NCI-H2081 (cell line): ENCODE measurements around the gene ANAPC5.
"Not testable (repeated sequence)": the region's sequence is repeated elsewhere in the genome, so short reads cannot be mapped to it uniquely, and the experiment has no call there.

Source experiments
- DNase-seq, 2 experiments: peaks; one replicate each; lab custom pipeline; 2025; lab: John Stamatoyannopoulos, UW

Gene ANAPC5

GRCh38 chr12:121284551-121285390 lies 67.4 kb downstream of the ANAPC5 start:
- DNase-seq = no peak

DNA sequence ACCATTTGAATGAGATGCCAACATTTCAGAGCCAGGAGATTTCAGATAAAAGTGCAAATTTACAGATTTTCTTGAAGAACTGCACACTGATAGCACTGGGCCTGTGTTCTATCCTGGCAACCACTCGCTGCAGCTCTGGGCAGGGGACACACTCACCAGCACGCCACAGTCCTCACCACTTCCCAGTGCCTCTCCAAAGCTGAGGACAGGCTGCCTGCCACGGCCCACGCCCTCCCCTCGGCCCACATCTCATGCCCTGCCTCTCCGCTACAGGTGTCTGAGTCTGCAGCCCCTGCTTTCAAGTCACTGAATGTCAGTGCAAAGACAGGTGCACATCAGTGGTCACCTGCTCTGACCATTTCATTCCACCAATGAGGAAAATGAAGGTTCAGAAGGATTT lies 68.4 kb downstream of the ANAPC5 start:
- no peak for DNase-seq

GRCh38 chr12:121283388-121283787 lies 68.8 kb downstream of the ANAPC5 start:
- no peak for DNase-seq

DNA sequence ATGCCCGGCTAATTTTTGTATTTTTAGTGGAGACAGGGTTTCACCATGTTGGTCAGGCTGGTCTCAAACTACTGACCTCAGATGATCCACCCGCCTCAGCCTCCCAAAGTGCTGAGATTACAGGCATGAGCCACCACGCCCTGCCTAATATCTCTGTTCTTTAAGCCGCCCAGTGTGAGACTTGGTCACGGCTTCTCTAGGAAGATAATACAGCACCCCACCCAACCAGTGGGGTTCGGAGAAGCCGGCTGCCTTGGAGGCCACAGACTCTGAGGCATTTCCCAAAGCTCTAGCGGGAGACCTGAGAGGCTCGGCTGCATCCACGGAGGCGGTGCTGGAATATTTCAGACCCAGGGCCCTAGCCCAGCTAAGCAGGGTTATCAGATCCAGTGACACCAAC lies 69.3 kb downstream of the ANAPC5 start:
- DNase-seq = not testable (repeated sequence)

DNA sequence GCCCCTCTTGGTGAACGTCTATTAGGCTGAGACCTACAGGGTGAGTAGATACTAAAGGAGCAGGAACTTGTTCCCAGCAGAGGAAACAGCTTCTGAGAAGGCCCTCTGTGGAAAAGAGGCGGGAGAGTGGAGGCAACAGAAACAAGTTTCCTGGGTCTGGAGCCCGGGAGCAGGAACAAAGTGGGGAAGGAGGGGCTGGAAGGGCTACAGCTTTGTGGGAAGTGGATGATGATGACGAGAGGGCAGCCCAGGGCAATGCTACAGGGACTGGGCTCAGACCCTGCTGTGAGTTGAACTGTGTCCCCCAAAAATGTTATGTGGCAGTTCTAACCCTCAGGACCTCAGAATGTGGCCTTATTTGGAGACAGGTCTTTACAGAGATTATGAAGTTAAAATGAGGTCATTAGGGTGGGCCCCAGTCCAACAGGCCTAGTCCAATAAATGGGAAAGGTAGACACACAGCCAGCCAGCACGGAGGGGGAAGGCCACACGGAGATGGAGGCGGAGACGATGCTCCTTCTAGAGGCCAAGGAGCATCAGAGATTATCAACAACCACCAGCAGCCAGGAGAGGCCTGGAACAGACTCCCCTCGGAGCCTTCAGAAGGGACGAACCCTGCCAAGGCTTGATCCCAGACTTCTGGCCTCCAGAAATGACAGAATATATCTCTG lies 70.0 kb downstream of the ANAPC5 start:
- DNase-seq = no peak

DNA sequence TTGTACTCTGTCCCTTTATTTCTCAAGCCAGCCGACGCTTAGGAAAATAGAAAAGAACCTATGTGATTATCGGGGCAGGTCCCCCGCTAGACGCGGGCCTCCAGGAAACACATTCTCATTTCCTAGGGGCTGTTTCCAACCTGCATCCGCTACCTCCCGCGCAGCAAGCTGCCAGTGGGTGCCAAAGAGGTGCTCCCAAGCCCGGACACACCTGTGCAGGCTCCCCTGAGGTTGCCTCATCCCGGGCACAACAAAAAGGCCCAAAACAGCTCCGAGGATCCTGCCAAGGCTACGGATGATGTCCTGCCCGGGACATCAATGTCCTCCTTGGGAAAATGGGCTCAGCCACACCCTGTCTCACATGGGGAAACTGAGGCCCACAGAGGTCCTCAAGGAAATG lies 71.1 kb downstream of the ANAPC5 start:
- not testable (repeated sequence) for DNase-seq

DNA sequence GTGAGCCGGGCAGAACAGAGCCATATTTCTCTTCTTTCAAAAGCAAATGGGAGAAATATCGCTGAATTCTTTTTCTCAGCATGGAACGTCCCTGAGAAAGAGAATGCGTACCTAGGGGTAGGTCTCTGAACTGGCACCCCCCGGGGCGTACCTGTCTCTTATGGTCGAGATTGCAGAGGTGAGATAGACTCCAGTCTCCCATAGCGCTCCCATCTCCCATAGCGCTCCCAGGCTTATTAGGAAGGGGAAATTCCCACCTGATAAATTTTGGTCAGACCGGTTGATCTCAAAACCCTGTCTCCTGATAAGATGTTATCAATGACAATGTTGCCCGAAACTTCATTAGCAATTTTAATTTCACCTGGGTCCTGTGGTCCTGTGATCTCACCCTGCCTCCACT lies 71.7 kb downstream of the ANAPC5 start:
- not testable (repeated sequence) for DNase-seq

DNA sequence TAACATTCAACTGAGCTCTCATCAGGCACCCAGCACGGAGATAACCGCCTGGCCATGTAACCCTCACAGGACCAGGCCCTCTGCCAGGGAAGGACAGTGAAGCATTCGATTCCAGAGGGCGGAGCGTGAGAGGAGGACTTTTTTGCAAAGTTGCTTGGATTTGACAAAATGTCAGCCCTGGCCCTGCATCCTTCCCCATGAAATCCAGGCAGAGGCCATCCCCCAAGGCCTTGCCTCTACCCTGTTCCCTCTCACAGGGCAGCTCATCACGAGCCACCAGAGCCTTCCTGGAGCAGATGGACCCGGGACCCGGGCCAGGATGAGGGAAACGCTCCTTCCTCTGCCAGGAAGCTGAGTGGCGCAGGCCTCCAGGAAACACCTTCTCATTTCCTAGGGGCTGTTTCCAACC lies 72.7 kb downstream of the ANAPC5 start:
- no peak for DNase-seq

DNA sequence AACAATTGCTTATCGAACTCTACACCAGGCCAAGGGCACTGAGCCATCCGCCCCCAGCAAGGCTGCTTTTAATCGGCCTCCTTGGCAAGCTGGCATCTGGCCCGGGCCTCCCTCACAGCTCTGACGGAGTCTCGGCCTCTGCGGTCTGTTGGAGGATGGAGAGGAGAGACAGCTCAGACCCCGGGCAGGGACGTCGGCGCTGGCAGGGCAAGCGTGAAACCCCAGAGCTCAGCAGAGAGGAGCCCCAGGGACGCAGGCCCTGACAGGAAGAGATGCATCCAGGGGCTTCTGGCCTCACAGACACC lies 73.2 kb downstream of the ANAPC5 start:
- DNase-seq = no peak

DNA sequence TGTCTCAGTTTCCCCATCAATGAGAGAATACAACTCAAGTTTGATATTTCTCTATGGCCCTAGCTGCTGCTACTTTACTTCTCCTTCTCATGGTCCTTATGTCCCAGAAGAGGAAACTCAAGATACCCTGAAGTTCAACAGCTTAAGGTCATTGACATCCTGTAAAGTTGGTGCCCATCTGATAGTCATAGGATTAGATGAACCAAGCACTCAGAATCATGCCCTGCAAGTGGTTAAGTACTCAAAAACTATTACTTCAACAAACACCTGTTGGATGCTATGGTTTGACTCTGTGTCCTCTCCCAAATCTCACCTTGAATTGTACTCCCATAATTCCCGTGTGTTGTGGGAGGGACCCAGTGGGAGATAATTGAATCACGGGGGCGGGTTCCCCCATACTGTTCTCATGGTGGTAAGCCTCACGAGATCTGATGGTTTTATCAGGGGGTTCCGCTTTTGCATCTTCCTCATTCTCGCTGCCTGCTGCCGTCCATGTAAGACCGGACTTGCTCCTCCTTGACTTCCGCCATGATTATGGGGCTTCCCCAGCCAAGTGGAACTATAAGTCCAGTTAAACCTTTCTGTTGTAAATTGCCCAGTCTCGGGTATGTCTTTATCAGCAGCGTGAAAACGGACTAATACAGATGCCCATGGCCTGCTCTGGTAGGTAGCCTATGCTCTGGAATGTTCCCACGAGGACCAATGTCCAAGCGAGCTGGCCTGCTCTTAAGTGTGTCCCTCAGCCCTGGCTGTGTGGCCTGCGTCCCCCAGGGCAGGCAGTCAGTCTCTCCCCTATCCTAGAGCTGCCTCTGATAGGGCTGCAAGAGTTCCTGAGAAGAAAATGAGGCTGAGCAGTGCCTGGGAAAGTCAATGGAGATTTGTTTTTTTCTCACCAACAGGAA lies 73.8 kb downstream of the ANAPC5 start:
- DNase-seq = no peak

GRCh38 chr12:121277374-121277759 lies 74.8 kb downstream of the ANAPC5 start:
- no peak for DNase-seq

- DNase-seq = no peak
Measured at GRCh38 chr12:121274036-121274763, 78.0 kb downstream of the ANAPC5 start.

DNA sequence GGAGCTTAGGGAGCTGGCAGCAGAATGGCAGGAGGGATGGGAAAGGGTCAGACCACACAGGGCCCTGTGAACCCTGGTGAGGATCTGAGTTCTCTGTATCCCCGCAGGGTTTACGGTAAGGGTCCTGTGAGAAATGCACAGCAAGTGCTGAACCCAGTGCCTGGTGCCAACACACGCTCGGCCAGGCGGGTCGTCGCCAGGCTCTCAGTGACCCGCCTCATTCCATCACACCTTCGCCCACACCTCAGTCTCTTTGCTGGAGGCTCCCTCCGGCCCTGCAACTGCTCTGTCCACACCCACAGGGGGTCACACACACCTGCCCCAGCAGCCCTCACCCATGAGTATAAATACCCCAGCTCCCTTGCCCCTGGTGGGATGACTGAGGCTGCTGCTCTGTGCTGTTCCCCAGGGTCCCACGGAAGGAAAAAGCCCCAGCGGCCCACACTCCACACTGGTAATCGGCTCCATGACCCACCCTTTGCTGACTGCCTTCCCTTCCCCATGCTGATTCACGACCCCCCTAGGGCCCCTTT lies 78.8 kb downstream of the ANAPC5 start:
- no peak for DNase-seq

GRCh38 chr12:121267822-121268221 lies 84.4 kb downstream of the ANAPC5 start:
- no peak for DNase-seq

DNA sequence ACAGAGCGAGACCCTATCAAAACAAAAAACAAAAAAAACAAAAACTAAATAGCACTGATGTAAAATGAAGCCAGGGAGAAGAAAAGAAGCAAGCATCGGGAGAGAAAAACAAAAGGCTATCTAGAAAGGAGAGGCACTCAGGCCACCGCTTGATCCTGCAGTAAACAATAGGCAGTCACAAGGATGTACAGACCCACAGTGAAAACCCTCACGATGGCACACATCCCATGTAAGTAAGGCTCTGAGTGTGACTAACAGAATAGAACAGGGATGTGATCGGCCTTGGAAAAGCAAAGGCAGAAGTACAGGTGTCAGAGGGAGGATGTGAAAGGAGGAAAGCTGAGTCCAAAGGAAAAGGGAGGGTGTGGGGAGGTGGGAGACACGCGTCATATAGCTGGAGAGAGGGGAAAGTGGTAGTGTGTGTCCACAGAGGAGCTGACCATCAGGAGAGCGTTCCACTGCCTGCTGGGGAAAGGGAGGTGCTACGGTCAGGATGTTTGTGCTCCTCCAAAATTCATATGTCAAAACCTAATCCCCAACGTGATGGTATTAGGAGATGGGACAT lies 87.2 kb downstream of the ANAPC5 start:
- no peak for DNase-seq

GRCh38 chr12:121264135-121264534 lies 88.1 kb downstream of the ANAPC5 start:
- DNase-seq = no peak

DNA sequence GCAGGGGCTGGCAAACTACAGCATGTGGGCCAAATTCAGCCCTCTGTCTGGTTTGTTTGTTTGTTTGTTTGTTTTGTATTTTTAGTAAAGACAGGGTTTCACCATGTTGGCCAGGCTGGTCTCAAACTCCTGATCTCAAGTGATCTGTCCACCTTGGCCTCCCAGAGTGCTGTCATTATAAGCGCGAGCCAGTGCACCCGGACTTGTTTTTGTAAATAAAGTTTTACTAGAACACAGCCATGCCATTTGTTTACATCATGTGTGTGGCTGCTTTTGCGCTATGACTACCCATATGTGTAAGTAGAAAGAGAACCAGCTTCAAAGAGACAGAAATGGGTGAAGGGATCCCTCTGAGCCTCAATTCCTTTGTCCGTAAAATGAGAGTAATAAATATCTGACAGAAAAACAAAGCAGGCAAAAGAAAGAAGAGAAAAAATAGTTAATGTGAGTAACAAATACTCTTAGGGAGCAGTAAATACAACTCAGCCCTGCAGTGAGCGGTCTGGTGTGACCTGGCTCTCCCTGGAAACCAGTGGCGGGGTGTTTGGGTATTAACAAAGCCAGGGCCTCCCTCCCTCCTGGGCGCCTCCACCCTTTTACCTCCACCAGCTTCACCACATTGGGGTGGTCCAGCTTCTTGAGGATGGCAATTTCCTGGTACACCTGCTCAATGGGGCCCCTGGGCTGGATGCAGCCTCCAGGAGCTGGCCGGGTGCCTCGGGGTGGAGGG lies 88.8 kb downstream of the ANAPC5 start:
- DNase-seq = no peak

GRCh38 chr12:121261398-121261797 lies 90.8 kb downstream of the ANAPC5 start:
- DNase-seq = no peak

GRCh38 chr12:121260091-121260490 lies 92.1 kb downstream of the ANAPC5 start:
- no peak for DNase-seq

DNA sequence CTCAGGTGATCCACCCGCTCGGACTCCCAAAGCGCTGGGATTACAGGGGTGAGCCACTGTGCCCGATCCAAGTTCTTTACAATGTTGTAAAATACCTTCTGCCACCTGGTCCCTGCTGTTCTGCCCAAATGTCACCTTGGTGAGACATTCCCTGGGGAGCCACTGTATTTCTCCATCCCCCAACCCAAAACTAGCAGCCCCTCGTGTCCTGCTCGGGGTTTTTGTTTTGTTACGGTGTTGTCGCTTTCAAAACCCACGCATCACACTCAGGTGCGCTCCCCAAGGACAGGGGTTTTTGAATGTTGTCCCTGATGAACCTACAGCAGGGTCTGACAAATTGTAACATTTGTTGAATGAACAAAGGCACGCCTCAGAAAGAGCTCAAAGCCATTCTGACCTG lies 93.1 kb downstream of the ANAPC5 start:
- no peak for DNase-seq
